Upper lobe of left lung (tissue), 4 donors: Measurements from ENCODE around the gene CLEC4G.

Source experiments
- POLR2A ChIP-seq, 4 donors: fragments of 450-650 bp; IDR thresholded peaks; one replicate each; pipeline ENCODE4 v1.5.1; 2016 to 2017; ENCODE audit warnings: antibody characterized with exemption in 4 of 4, mild to moderate bottlenecking in 2 of 4
- TF ChIP-seq, protein P1 (sequence below), 6 experiments: fragments of 450-650 bp in 4 of 6; fragments of 200-600 bp in 2 of 6; sonication (generic) in 2 of 6; IDR thresholded peaks; one replicate each; pipeline ENCODE4 v1.5.1; 2016 to 2019; ENCODE audit warnings: antibody characterized with exemption in 6 of 6

DNA sequence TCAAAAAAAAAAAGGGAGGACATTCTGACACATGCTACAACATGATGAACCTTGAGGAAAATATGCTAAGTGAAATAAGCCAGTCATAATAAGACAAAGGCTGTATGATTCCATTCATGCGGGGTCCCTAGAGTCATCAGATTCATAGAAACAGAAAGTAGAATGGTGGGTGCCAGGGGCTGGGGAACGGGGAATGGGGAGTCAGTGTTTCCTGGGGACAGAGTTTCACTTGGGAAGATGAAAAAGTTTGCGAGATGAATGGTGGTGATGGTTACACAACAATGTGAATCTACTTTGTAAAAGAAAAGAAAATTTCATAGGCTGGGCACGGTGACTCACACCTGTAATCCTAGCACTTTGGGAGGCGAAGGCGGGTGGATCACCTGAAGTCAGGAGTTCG lies 6.1 kb upstream of the CLEC4G start:
- TF ChIP-seq POLR2A (IDR thresholded peaks at IDR 0.05): no peak
- TF ChIP-seq, protein P1, sequence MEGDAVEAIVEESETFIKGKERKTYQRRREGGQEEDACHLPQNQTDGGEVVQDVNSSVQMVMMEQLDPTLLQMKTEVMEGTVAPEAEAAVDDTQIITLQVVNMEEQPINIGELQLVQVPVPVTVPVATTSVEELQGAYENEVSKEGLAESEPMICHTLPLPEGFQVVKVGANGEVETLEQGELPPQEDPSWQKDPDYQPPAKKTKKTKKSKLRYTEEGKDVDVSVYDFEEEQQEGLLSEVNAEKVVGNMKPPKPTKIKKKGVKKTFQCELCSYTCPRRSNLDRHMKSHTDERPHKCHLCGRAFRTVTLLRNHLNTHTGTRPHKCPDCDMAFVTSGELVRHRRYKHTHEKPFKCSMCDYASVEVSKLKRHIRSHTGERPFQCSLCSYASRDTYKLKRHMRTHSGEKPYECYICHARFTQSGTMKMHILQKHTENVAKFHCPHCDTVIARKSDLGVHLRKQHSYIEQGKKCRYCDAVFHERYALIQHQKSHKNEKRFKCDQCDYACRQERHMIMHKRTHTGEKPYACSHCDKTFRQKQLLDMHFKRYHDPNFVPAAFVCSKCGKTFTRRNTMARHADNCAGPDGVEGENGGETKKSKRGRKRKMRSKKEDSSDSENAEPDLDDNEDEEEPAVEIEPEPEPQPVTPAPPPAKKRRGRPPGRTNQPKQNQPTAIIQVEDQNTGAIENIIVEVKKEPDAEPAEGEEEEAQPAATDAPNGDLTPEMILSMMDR (IDR thresholded peaks at IDR 0.05): no peak
